CD4-positive, alpha-beta T cell treated with Interleukin-6 for 4 hours (primary cell): ENCODE measurements around the gene SPAST.
"Not testable (repeated sequence)": the region's sequence is repeated elsewhere in the genome, so short reads cannot be mapped to it uniquely, and the experiment has no call there.

Experiments used
- DNase-seq: peaks from one replicate; pipeline ENCODE4 v3.0.0-alpha.2; 2020; ENCODE audit warnings: mixed read lengths

Gene SPAST

DNA sequence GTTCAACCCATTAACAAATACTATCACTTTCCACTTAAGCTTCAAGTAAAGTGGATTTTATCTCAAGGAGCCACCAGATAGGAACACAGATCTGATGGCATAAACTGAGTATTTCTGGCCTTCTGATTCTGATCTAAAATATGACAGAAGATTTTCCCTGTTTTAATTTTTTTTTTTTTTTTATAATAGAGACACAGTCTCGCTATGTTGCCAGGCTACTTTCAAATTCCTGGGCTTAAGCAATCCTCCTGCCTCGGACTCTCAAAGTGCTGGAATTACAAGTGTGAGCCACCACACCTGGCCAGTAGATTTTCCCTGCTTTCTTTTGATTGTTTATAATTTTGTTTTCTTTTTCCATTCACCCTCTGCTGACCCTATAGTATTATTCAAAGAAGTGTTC lies 65.7 kb downstream of the SPAST start:
- no peak for DNase-seq

DNA sequence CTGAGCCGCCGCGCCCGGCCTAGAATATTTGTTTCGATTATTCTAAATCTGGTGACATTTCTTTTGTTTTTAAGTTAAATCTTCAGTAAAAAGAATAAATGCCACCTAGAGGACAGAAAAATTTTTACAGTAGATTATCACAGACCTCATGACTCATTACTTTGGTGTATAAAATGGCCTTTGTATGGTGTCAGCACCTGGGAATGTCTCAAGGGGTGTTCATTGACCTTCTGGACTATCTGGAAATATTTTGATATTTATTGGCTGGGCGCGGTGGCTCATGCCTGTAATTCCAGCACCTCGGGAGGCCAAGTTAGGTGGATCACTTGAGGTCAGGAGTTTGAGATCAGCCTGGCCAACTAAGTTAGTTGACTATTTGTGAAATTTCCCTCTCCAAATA lies 72.1 kb downstream of the SPAST start:
- DNase-seq: no peak

DNA sequence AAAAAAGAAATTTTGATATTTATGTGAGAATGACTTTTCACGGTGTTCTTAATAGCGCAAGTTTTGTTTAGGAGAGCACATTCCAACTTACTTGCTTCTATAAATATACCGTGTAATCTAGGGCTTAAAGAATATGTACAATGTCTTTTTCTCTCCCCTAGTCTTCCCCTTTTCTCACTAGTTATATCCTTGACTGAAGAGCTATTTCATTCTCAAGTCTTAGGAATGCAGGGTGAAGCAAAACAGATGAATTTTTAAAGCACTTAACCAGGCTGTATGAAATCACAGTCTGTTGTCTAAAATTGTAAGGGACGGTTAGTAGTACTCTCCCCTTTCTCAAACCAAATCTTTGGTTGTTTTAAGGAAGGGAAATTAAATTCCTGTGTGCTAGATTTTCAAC lies 72.7 kb downstream of the SPAST start:
- DNase-seq: no peak

DNA sequence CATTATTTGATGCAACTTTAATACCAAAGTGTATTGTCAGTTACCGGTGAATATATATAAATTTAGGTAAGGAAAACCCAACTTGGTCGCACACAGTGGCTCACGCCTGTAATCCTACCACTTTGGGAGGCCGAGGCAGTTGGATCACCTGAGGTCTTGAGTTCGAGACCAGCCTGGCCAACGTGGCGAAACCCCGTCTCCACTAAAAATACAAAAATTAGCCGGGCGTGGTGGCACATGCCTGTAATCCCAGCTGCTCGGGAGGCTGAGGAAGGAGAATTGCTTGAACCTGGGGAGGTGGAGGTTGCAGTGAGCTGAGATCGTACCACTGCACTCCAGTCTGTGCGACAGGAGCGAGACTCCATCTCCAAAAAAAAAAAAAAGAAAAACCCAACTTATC lies 88.2 kb downstream of the SPAST start:
- not testable (repeated sequence) for DNase-seq

DNA sequence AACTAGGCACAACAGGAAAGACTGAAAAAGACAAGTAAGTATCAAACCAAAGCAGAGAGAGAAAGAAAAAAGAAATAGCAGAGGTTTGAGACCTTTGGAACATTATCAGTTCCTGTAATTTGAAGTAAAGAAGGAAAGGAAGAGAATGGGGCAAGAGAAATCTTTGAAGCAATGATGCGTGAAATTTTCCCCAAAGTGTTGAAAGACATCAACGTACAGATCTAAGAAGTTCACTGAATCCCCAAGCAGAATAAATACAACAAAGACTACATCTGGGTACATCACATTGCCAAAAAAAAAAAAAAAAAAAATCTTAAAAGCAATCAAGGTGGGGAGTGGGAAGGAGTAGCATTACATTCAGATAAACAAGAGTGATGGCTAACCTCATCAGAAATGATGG lies 96.3 kb downstream of the SPAST start:
- DNase-seq: no peak

DNA sequence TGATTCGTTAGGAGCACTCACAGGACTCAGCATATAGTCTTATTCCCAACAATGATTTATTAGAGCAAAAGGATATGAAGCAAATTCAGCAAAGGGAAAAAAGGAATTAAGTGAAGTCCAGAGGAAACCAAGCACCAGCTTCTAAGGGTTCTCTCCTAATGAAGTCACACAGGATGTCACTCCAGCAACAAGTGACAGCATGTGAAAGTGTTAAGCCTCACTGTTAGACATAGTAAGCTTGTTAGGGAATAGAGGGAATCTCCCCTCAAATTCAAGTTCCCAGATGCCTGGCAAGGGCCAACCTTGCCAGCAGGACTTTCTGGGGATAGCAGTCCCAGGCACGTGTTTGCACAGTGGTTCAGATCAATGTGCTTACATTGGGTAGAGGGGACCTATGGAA lies 97.9 kb downstream of the SPAST start:
- DNase-seq: no peak

DNA sequence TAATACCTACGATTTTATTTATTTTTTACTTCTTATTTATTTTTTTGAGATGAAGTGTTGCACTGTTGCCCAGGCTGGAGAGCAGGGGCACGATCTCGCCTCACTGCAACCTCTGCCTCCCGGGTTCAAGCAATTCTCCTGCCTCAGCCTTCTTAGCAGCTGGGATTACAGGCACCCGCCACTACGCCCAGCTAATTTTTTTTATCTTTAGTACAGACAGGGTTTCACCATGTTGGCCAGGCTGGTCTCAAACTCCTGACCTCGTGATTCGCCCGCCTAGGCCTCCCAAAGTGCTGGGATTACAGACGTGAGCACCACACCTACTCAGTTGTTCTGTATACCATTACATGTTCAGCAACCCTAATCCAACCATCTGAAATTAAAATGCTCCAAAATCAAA lies 100.9 kb downstream of the SPAST start:
- not testable (repeated sequence) for DNase-seq

DNA sequence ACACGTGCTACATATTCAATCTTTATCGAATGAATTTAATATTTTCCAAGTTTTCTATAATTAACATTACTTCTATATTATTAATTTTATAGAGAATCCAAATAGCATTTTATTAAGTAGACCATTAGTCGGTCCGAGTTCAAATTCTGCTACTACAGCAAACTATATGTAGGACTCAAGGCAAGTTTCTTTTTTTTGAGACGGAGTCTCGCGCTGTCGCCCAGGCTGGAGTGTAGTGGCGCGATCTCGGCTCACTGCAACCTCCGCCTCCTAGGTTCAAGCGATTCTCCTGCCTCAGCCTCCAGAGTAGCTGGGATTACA lies 101.6 kb downstream of the SPAST start:
- DNase-seq: not testable (repeated sequence)

DNA sequence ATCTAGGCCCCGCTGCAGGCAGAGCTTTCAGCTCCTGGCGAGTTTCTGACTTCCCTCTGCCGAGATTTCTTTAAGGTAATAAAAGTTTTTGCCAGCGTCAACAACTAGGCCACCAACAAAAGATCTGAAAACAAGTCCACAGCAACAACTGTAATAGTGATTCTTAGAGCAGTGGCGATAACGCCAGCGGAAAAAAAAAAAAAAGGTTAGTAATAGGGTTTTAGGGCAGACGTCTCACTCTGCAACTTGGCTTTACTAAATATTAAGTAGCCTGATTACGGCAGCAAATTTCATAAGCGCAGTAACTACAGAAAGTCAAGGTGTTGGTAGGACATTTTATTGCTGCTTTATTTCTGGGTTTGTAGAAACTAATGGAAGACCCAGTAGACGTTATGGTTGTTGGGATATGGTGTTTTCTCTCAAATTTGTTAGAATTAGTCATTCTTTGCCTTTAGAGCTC lies 102.8 kb downstream of the SPAST start:
- no peak for DNase-seq

DNA sequence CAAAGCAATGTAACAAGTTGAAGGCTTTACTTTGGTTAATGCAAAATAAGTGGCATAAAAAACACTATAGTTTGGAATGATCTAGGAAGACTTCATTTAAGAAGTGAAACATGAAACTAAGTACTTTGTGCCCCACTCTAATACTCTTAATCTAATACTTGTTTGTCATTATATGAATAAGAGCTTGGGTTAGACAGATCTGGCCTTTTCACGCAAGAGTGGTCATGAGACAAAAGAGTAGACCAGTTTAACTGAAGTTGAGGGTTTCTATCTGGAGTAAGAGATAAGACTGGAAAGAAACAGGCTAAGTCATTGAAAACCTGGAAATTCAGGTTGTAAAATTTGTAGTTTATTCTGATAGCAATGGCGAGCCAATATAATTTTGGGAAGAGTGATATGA lies 105.2 kb downstream of the SPAST start:
- no peak for DNase-seq

DNA sequence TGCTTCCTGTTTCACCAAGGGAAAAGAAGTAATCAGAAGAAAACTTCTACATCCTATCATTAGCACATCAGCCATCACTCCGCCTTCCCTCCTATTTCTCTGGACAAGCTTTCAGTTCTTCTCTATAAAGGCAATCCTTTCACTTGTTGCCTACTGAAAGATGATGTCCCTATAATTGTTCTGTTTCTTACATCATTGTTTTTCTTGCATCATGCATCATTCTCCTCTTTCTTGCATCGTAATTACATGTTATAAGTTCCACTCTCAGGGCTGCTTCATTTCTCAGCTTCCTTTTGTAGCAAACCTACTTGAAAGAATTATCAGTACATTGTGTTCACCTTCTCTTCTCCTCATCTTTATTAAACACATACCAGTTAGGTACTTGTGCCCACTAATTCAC lies 109.5 kb downstream of the SPAST start:
- no peak for DNase-seq

DNA sequence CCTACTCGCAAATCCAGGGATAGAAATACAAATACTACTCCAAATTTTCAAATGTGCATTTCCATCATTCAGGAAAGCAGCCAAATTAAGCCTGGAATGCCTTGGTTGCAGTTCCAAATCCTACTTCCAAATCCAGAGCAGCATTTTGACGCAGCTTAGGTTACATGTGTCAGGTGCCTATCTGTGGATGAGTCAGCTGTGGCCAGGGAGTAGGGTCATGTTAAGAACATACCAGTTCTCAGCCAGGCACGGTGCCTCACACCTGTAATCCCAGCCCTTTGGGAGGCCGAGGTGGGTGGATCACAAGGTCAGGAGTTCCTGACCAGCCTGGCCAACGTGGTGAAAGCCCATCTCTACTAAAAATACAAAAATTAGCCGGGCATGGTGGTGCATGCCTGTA lies 119.3 kb downstream of the SPAST start:
- DNase-seq: no peak

DNA sequence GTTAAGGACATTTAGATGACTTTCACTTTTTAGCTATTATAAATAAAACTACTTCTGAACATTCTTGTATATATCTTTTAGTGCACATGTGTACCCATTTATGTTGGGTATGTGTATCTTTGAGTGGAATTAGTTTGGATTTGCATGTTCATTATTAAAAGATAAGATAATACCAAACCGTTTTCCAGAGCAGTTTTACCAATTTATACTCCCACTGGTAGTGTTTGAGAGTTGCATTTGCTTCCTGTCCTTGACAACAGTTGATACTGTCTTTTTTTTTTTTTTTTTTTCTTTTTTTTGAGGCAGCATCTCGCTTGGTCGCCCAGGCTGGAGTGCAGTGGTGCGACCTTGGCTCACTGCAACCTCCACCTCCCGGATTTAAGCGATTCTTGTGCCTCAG lies 125.7 kb downstream of the SPAST start:
- DNase-seq: no peak

DNA sequence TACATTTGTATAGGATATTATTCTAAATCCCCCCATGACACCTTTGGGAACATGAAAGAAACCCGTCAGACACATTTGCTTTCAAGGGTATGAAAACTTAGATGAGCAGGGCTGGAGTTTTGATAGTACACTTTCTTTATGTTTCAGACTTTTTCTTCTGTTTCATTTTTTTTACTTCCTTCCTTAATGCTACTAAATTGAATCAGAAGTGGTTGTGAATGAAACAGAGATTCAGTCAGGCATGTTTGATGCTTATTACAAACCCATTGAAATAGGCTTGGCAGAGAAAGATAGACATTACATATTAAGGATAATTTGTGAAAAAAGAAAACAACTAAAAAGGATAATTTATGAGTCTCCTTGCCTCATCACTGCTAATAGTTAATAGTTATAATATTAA lies 129.1 kb downstream of the SPAST start:
- no peak for DNase-seq

DNA sequence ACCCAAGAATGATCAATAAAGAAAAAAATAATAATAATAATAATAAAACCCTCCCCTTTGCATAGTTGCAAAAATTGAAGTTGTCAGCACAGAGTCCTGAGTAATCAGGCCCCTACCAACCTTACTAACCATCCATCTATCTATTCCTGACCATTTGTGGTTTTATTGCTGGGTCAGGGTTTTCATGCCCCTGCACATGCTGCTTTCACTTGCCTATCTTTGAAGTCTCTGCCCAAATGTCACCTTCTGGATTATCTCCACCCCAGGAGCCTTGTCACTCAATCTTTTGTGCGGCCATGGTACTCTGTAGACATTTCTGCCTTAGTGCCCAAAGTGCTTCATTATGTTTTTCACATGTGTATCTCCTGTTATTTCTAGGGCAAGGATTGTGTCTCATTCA lies 137.5 kb downstream of the SPAST start:
- no peak for DNase-seq

DNA sequence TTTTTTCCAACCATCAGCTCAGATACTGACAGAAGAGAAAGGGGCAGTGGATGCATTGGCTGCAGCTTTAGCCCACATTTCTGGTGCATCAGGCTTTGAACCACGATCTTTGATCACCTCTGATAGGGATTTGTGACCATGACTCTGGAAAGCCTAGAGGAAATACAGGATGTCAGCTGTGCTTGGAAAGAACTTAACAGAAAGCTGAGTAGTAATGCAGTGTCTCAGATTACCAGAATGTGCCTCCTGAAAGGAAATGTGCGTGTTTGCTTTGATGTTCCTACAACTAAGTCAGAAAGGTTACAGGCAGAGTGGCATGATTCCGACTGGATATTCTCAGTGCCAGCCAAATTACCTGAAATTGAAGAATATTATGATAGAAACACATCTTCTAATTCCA lies 140.1 kb downstream of the SPAST start:
- not testable (repeated sequence) for DNase-seq
